HG02981 (cell line): ENCODE measurements around the gene CCT6B.

Experiments
- ATAC-seq: cut with Tn5 transposase; IDR thresholded peaks from one replicate; pipeline ENCODE4 v1.9.1; 2021; ENCODE audit warnings: mild to moderate bottlenecking, moderate library complexity; ENCODE audit not compliant: unreplicated experiment

CCT6B gene

DNA sequence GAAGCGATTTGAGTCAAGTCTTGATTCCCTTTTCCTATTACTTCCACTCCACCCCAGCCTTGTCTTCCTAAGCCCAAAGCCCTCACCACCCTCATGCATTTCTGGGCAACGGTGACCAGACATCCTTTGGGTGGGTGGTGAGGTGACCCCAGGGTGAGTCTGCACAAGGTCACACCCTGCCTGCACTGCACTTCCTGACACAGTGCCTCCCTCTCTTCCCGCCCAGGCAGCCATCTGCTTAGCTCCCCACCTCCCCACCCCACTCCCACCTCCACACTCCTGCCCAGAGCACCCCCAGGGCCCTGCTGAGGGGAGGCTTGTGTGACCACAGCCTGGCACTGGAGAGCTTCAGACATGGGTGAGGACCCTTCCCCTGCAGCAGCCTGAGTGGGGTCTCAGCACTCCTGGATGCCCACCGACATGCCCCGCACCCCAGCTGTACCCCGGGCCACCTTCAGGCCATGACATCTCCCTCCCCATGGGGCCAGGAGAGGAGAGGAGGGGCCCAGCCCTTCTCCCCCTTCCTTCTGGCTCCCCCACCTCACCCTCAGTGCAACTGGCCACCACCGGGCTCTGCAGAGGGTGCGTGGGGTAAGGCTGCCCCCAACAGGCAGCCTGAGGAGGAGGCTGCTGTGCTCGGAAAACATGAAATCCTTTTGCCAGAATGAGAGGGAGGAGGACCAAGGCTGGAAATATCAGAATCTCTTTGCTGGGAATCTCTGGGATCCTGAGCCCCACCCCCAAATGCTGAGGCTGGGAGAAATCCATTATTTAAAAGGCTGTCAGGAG is 68.6 kb downstream of the CCT6B start:
- no peak for ATAC-seq

DNA sequence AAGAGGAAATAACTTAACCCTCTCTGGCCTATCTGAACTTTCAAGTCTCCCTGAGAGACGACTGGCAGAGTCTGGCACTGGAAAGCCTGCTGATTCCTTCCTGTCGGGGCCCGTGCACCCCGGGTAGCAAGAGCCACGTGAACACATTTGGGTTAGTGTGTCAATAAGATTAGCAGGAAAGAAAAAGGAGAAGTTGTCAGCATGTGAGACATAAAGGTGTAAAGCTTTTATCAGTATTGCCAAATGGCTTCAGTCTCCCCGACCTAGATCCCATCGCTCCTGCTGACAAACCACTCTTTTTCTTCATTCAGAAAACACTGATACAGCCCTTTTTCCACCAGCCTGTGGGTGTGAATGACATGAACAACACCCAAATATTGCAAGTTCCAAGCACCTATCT is 74.4 kb downstream of the CCT6B start:
- no peak for ATAC-seq

DNA sequence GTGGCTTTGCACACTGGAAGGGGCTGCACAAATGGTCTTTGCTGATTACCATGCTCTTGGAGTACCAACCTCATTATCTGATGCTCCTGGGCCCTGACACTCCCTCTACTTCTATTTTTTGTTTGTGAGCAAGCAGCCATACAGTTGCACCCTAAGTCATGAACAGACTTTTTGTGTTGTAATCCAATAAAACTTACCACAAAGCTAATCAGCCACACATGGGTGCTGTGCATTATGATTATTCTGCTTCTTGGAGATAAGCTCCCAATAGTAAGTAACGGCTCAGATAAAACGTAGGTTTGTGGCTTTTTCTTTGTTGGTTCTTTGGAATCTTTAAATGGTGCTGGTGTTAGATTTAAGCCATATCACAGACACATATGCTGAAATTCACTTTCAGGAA is 76.2 kb downstream of the CCT6B start:
- no peak for ATAC-seq

DNA sequence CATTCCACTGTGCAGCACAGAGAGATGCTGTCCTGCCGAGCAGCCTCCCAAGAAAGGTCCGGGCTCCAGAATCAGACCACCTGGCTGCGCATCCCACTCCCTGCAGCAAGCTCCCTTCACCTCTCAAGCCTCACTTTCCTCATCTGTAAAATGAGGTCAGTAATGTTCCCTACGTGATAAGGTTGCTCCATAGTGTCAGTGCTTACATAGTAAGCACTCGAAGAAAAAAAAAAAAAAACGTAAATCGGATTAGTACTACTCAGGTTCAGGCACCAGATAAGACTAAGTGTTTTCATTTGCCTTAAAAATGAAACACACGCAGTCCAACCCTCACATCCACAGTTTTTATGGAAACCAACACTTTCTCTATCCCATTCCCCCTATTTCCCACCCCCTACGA is 76.7 kb downstream of the CCT6B start:
- ATAC-seq = no peak

DNA sequence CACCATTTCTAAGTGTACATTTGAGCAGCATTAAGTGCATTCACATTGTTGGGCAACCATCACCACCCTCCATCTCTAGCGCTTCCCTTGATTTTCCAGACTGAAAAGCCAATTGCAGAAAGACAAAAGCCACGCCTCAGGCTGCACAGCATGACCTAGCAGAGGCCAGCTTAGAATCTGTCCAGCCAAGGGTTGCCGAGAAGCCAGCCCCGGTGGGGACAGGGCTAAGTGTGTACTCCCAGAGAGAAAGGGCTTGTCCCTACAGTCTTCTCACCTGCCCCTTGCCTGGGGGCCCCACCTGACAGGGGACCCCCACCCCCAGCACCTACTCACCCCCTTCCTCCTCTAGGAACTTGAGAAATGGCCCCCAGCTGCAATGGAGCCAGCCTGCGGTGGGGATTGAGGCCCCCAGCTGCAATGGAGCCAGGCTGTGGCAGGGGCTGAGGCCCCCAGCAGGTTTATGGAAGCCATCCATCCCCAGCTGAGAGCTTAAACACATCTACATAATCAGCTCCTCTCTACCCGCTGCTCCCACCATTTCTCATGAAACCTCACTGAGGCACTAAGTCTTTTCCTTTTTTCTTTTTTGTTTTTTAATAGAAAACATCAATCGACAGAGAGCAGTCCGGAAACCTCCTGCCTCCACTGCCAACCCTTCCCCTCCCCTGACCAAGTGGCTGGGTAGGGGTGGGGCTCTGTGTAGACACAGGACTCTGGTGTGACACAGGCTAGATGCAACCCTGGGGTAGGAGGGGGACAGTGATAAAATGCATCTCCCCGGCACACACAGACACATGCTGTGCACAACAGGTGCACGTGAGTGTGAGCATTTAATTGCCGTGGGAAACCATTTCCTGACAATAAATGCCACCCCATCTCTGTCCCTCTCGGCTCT is 77.9 kb downstream of the CCT6B start:
- no peak for ATAC-seq

DNA sequence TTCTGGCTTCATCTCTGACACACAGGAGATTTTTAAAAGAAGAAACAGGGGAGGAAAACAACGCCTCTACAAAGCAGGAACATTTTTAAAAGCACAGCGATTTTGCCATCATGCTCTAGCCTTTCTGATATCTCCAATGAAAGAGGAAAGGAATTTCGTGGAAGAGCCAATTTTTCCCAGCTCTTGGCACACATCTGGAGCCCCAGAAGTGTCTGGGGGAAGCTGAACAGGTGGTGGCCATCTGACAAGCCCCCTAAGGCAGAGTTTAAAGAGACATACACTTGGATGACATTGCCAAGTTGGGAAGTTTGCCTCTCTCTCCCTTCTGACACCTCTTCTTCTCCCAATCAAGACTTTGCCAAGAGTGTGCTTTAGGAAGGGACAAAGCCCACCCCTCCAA is 82.1 kb downstream of the CCT6B start:
- ATAC-seq = no peak
